WTC11 (cell line): ENCODE data around the gene ARPC2. TPM values are rescaled to one million over a fixed set of nuclear protein-coding genes. Genes with fewer than 3 reads are reported as not detected.
"Not testable (repeated sequence)": the region's sequence is repeated elsewhere in the genome, so short reads cannot be mapped to it uniquely, and the experiment has no call there.

ENCODE experiments used
- ATAC-seq: fragments of 200-7000 bp; cut with Tn5 transposase; 2 replicates; pipeline ENCODE4 v1.10.0; 2021; ENCODE audit warnings: mild to moderate bottlenecking, moderate library complexity
- CTCF ChIA-PET: fragments of 300-600 bp; sonication (Branson Sonifier 250); formaldehyde crosslinking; loops from one replicate; lab custom pipeline; 2021; ENCODE audit warnings: antibody characterized with exemption; lab: Charles Lee
- POLR2A ChIA-PET: fragments of 350-600 bp; sonication (Branson Sonifier 250); formaldehyde crosslinking; loops from one replicate; lab custom pipeline; 2021; ENCODE audit warnings: antibody characterized with exemption; lab: Charles Lee
- DNase-seq: peaks from one replicate; pipeline ENCODE4 v3.0.0; 2021; ENCODE audit warnings: low spot score
- H3K27ac Mint-ChIP-seq: 2 replicates; pipeline ENCODE4 v1.8.0; 2021; ENCODE audit warnings: mixed read lengths
- H3K27me3 Mint-ChIP-seq: 2 replicates; pipeline ENCODE4 v1.8.0; 2021; ENCODE audit warnings: low read depth, mild to moderate bottlenecking, moderate library complexity, mixed read lengths
- H3K36me3 Mint-ChIP-seq: 2 replicates; pipeline ENCODE4 v1.8.0; 2021; ENCODE audit warnings: mixed read lengths
- H3K4me1 Mint-ChIP-seq: 2 replicates; pipeline ENCODE4 v1.8.0; 2022; ENCODE audit warnings: mixed read lengths
- H3K4me3 Mint-ChIP-seq: 2 replicates; pipeline ENCODE4 v1.8.0; 2021; ENCODE audit warnings: mild to moderate bottlenecking, moderate library complexity, mixed read lengths
- H3K9me3 Mint-ChIP-seq: 2 replicates; pipeline ENCODE4 v1.8.0; 2021; ENCODE audit warnings: mixed read lengths
- AFF4 ChIP-seq: sonication (generic); formaldehyde crosslinking; IDR thresholded peaks from 2 replicates; pipeline ENCODE4 v1.8.1; 2023; ENCODE audit warnings: mild to moderate bottlenecking, missing genetic modification reagents, borderline replicate concordance
- ATF1 ChIP-seq: sonication (generic); formaldehyde crosslinking; IDR thresholded peaks from 2 replicates; pipeline ENCODE4 v1.8.1; 2023; ENCODE audit warnings: mild to moderate bottlenecking, moderate library complexity, missing genetic modification reagents
- ATF6 ChIP-seq: sonication (generic); formaldehyde crosslinking; IDR thresholded peaks from 2 replicates; pipeline ENCODE4 v1.8.1; 2023; ENCODE audit warnings: mild to moderate bottlenecking, missing genetic modification reagents
- CTCF ChIP-seq: fragments of 200-600 bp; IDR thresholded peaks from 2 replicates; pipeline ENCODE4 v1.8.0; 2022; ENCODE audit warnings: antibody characterized with exemption
- FOXP4 ChIP-seq: sonication (generic); formaldehyde crosslinking; IDR thresholded peaks from 2 replicates; pipeline ENCODE4 v1.8.0; 2022; ENCODE audit warnings: mild to moderate bottlenecking, missing genetic modification reagents
- GABPB1 ChIP-seq: sonication (generic); formaldehyde crosslinking; IDR thresholded peaks from 2 replicates; pipeline ENCODE4 v1.8.1; 2023; ENCODE audit warnings: mild to moderate bottlenecking, missing genetic modification reagents
- MAX ChIP-seq: sonication (generic); formaldehyde crosslinking; IDR thresholded peaks from 2 replicates; pipeline ENCODE4 v1.8.0; 2022; ENCODE audit warnings: mild to moderate bottlenecking, missing genetic modification reagents
- NFATC4 ChIP-seq: fragments of 250-450 bp; sonication (Bioruptor Pico); IDR thresholded peaks from 2 replicates; pipeline ENCODE4 v1.9.0; 2021; ENCODE audit warnings: mild to moderate bottlenecking
- NFYB ChIP-seq: sonication (generic); formaldehyde crosslinking; conservative IDR thresholded peaks from 2 replicates; pipeline ENCODE4 v1.8.0; 2022; ENCODE audit warnings: low read depth, missing genetic modification reagents
- NR3C1 ChIP-seq: sonication (generic); formaldehyde crosslinking; conservative IDR thresholded peaks from 2 replicates; pipeline ENCODE4 v1.8.1; 2023; ENCODE audit warnings: low read depth, mild to moderate bottlenecking, missing genetic modification reagents
- OVOL2 ChIP-seq: fragments of 250-450 bp; sonication (Bioruptor Pico); IDR thresholded peaks from 2 replicates; pipeline ENCODE4 v1.9.0; 2021; ENCODE audit warnings: mild to moderate bottlenecking, borderline replicate concordance
- SMAD3 ChIP-seq: sonication (generic); formaldehyde crosslinking; IDR thresholded peaks from 2 replicates; pipeline ENCODE4 v1.8.0; 2022; ENCODE audit warnings: missing genetic modification reagents, mild to moderate bottlenecking, borderline replicate concordance
- ZNF138 ChIP-seq: sonication (generic); formaldehyde crosslinking; conservative IDR thresholded peaks from 2 replicates; pipeline ENCODE4 v1.8.1; 2022; ENCODE audit warnings: mild to moderate bottlenecking, moderate library complexity, missing genetic modification reagents
- total RNA-seq: library from RNA; stranded (reverse); gene quantifications from 3 replicates; pipeline ENCODE4 v1.2.3, GENCODE V29; 2021

The ARPC2 gene
- total RNA-seq, 1 experiment from 2014 or later, result 184 TPM

- TF ChIP-seq AFF4 (CRISPR knock-in tag) (no peak), NR3C1 (CRISPR knock-in tag) (no peak), OVOL2 (CRISPR knock-in tag) (no peak)
- TF ChIP-seq, all 79 proteins: peak for 0
Measured at GRCh38 chr2:218271487-218271797, 54.5 kb downstream of the ARPC2 start (continued).

- CTCF ChIA-PET, result interaction anchor here (0.9 to 4.4 kb wide), 9 partner anchors 11 to 626 kb away, joined by 3 to 52 read pairs (median 5); partner anchors contain the start of genes CATIP and GPBAR1
- TF ChIP-seq FOXP4 (CRISPR knock-in tag) (no peak), MAX (CRISPR knock-in tag) (no peak), NR3C1 (CRISPR knock-in tag) (no peak), SMAD3 (CRISPR knock-in tag) (no peak), ZNF138 (CRISPR knock-in tag) (no peak), NFATC4 (CRISPR knock-in tag) (no peak), ATF6 (CRISPR knock-in tag) (no peak), ATF1 (CRISPR knock-in tag) (no peak), NFYB (CRISPR knock-in tag) (no peak)
- Mint-ChIP-seq H3K27me3 (no peaks in the 10 kb centered on the region), H3K36me3 (peaks cover 31% of the 10 kb centered on the region), H3K4me1 (peaks cover 19% of the 10 kb centered on the region), H3K4me3 (peak overlapping the region; percentile 84), H3K9me3 (no peaks in the 10 kb centered on the region), H3K27ac (no peak overlapping the region)
- POLR2A ChIA-PET, result no interaction called here
- no peak for ATAC-seq
- DNase-seq, result no peak
Measured at GRCh38 chr2:218271865-218272530, 55.0 kb downstream of the ARPC2 start.

- peaks cover 27% of the 10 kb centered on the region for H3K36me3 Mint-ChIP-seq
- POLR2A ChIA-PET, result no interaction called here
- peaks cover 19% of the 10 kb centered on the region for H3K4me1 Mint-ChIP-seq
- H3K4me3 Mint-ChIP-seq, result peak overlapping the region; percentile 36
- H3K27ac Mint-ChIP-seq, result no peak overlapping the region
- ATAC-seq (peak; percentile 30), DNase-seq (peak; percentile 88)
- CTCF ChIA-PET, result interaction anchor here (0.6 to 4.4 kb wide), 18 partner anchors 9 to 1638 kb away, joined by 3 to 52 read pairs (median 4); partner anchors contain the start of genes CATIP, GPBAR1 and TMBIM1
- H3K9me3 Mint-ChIP-seq, result no peaks in the 10 kb centered on the region
- peak; percentile 46; the same call in 1 of the 2 replicates for TF ChIP-seq GABPB1
- peak; percentile 83 for TF ChIP-seq CTCF
- no peak for TF ChIP-seq ZNF138 (CRISPR knock-in tag)
- H3K27me3 Mint-ChIP-seq, result no peaks in the 10 kb centered on the region
Measured at GRCh38 chr2:218272531-218273212, 55.7 kb downstream of the ARPC2 start.

GRCh38 chr2:218273214-218273907 is 56.4 kb downstream of the ARPC2 start:
- Mint-ChIP-seq H3K4me1 (peaks cover 19% of the 10 kb centered on the region), H3K36me3 (peaks cover 26% of the 10 kb centered on the region)
- POLR2A ChIA-PET, H3K4me3 Mint-ChIP-seq, H3K27ac Mint-ChIP-seq, ATAC-seq, DNase-seq, H3K27me3 Mint-ChIP-seq, H3K9me3 Mint-ChIP-seq: not testable (repeated sequence)
- CTCF ChIA-PET, result interaction anchor here (0.6 to 4.4 kb wide), 13 partner anchors 10 to 1638 kb away, joined by 3 to 52 read pairs (median 4); partner anchors contain the start of genes CATIP and TMBIM1
